ENCODE results near the gene MYH15.

- TF ChIP-seq RFX5 (IDR thresholded peaks at IDR 0.05; ENCODE audit: borderline replicate concordance, low read depth, low read length): no peak
- no peak for TF ChIP-seq POLR2A (IDR thresholded peaks at IDR 0.05; ENCODE audit: control extremely low read depth in 1 of 2, low read depth in 2 of 2, low read length in 2 of 2)
- TF ChIP-seq CTCF (IDR thresholded peaks at IDR 0.05; ENCODE audit: control extremely low read depth in 1 of 3, insufficient read depth in 1 of 3, low read depth in 1 of 3, low read length in 3 of 3): no peak
- no peak for TF ChIP-seq SP4 (IDR thresholded peaks at IDR 0.05; ENCODE audit: low read length)
These were observed 35.8 kb downstream of the MYH15 start for GRCh38 chr3:108474581-108474980.
